GM13976 (cell line): ENCODE results near the gene CTBP2.
"Not testable (repeated sequence)": the region's sequence is repeated elsewhere in the genome, so short reads cannot be mapped to it uniquely, and the experiment has no call there.

ENCODE experiments used
- DNase-seq: peaks from one replicate; pipeline ENCODE4 v3.0.0; 2012; ENCODE audit warnings: low spot score
- in situ Hi-C: fragments of 300-500 bp; cut with MboI; formaldehyde crosslinking; loops from one replicate; pipeline ENCODE4 v1.12.0; 2022; ENCODE audit warnings: low sequenced_read_pairs, mixed read lengths, inconsistent platforms; ENCODE audit not compliant: unreplicated experiment
- TF ChIP-seq, protein P1 (sequence below): IDR thresholded peaks from 2 replicates; pipeline ENCODE4 v1.5.1; 2012; ENCODE audit warnings: borderline replicate concordance, mild to moderate bottlenecking; ENCODE audit not compliant: insufficient read depth; ENCODE audit errors: extremely low read depth, missing control alignments, control extremely low read depth

The CTBP2 gene

DNA sequence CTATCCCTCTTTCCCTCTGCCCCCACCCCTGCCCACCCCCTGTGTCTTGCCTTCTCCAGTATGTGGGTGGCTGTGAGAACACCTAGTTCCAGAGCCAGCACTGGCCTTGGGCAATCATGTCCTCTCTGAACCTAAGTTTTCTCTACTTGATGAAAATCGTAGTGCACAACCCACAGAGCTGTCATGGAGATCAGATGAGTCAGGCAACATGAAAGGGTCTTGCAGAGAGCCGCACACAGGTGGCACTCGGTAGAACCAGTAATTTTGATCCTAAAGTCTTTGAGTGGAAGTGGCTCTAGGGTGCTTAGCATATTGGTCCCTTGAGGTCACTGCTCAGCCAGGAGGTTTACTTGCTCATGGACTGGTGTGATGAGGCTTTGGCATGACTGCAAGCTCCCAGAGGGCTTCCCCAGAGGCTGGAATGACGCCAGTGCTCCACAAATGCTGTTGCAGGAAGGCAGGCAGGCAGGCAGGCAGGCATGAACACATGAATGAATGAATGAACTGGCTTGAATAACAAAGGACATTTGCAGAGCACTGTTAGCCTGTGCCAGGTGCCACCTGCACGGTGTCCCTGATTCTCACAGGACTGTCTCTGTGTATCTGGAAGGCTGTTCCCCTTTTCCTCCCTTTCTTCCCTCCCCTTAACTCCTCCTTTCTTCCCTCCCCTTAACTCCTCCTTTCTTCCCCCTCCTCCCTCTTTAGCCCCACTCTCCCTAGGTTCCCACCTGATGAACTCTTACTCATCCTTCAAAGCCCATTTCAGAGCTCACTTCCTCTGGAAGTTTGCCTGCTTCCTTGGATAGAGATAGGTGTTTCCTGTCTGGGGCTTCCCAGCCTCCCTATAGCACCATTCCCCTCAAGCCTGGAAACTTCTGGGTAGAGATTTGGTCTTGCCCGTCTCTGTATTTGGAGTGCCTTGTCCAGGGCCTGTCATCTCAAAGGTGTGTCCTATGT is 27.2 kb upstream of the CTBP2 start:
- no peak for DNase-seq
- TF ChIP-seq, protein P1, sequence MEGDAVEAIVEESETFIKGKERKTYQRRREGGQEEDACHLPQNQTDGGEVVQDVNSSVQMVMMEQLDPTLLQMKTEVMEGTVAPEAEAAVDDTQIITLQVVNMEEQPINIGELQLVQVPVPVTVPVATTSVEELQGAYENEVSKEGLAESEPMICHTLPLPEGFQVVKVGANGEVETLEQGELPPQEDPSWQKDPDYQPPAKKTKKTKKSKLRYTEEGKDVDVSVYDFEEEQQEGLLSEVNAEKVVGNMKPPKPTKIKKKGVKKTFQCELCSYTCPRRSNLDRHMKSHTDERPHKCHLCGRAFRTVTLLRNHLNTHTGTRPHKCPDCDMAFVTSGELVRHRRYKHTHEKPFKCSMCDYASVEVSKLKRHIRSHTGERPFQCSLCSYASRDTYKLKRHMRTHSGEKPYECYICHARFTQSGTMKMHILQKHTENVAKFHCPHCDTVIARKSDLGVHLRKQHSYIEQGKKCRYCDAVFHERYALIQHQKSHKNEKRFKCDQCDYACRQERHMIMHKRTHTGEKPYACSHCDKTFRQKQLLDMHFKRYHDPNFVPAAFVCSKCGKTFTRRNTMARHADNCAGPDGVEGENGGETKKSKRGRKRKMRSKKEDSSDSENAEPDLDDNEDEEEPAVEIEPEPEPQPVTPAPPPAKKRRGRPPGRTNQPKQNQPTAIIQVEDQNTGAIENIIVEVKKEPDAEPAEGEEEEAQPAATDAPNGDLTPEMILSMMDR = no peak
- in situ Hi-C loops = no loop called here

- TF ChIP-seq, protein P1 = no peak
- no peak for DNase-seq
- in situ Hi-C loops = no loop called here
Measured at GRCh38 chr10:125186431-125187170, 26.2 kb upstream of the CTBP2 start.

DNA sequence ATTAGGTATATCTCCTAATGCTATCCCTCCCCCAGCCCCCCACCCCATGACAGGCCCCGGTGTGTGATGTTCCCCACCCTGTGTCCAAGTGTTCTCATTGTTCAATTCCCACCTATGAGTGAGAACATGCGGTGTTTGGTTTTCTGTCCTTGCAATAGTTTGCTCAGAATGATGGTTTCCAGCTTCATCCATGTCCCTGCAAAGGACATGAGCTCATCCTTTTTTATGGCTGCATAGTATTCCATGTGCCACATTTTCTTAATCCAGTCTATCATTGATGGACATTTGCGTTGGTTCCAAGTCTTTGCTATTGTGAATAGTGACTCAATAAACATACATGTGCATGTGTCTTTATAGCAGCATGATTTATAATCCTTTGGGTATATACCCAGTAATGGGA is 18.7 kb upstream of the CTBP2 start:
- DNase-seq, in situ Hi-C loops: not testable (repeated sequence)

DNA sequence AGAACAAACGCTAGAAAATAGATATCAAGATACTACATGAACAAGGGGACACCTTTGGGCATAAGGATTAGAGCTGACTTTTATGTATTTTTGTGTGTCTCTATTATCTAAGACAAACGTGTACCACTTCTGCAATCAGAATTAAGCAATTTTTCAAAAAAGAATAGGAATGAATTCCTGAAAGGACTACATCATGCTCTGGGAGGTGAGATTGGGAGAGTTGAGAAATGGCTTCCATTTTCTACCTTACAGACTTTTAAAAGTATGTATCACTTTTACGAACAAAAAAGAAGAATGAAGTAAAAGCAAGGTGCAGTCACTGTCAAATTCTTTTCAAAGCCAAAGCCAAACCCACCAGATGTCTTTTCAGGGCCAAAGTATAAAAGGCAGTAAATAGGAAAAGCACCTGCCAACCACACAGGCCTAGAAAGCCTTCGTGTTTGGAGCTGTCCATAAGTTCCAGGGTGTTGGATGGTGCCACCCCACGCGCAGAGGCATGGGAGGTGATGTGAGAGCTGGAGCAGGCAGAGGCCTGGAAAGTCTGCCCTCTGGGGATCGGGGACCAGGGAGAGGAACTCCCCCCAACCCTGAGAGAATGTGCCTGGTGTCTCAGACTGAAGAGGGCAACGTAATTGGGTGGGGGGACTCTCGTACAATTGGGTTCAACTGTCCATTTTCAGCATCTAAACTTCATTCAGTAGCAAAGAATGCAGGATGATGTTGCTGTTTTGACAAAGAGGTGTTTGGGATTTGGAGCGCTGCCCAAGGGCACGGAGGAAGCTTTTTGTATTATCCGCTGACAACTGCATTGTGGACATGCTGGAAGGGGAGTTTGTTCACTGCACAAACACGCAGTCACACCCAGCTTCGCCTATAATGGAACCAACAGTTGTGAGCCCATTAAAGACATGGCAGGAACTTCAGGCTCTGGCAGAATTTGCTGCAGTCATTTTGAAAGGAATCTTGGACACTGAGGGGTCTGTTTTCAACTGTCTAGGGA is 17.6 kb upstream of the CTBP2 start:
- no peak for DNase-seq
- TF ChIP-seq, protein P1 = no peak
- in situ Hi-C loops = no loop called here

GRCh38 chr10:125175807-125176206 is 15.4 kb upstream of the CTBP2 start:
- in situ Hi-C loops = no loop called here
- DNase-seq = no peak
- TF ChIP-seq, protein P1 = no peak

- in situ Hi-C loops = no loop called here
- no peak for DNase-seq
- TF ChIP-seq, protein P1 = no peak
Measured at GRCh38 chr10:125174360-125174759, 14.0 kb upstream of the CTBP2 start.
